ENCODE data around the gene ZNF655.

Gene ZNF655

GRCh38 chr7:99616359-99617191, 58.1 kb downstream of the ZNF655 start, which contains the start of gene ZSCAN25:
ZSCAN25 (plus strand) TSS chr7:99616946; CDS start chr7:99619607, 2,661 bp downstream.
- peak; percentile 71 for TF ChIP-seq CTCF (conservative IDR thresholded peaks at IDR 0.05)
- H3K27ac ChIP-seq, result peak within 1 kb of the TSS; percentile 88

GRCh38 chr7:99617192-99617781, 58.8 kb downstream of the ZNF655 start:
- H3K27ac ChIP-seq, result peak overlapping the region; percentile 88
- no peak for TF ChIP-seq CTCF (conservative IDR thresholded peaks at IDR 0.05)

GRCh38 chr7:99618726-99619125, 60.3 kb downstream of the ZNF655 start:
- no peak for TF ChIP-seq CTCF (conservative IDR thresholded peaks at IDR 0.05)
- H3K27ac ChIP-seq, result no peak overlapping the region

- no peak for TF ChIP-seq CTCF (conservative IDR thresholded peaks at IDR 0.05)
- H3K27ac ChIP-seq, result no peak overlapping the region
Observed at GRCh38 chr7:99619571-99620130, 61.2 kb downstream of the ZNF655 start.

- no peak overlapping the region for H3K27ac ChIP-seq
Observed at GRCh38 chr7:99621271-99621670, 62.8 kb downstream of the ZNF655 start.

GRCh38 chr7:99622596-99622995, 64.2 kb downstream of the ZNF655 start:
- H3K27ac ChIP-seq, result no peak overlapping the region
- TF ChIP-seq CTCF (conservative IDR thresholded peaks at IDR 0.05), result no peak

More at GRCh38 chr7:99621271-99621670, 62.8 kb downstream of the ZNF655 start:
- TF ChIP-seq CTCF (conservative IDR thresholded peaks at IDR 0.05), result no peak

- TF ChIP-seq CTCF (conservative IDR thresholded peaks at IDR 0.05), result no peak
- H3K27ac ChIP-seq, result no peak overlapping the region
Observed at GRCh38 chr7:99623091-99623693, 64.8 kb downstream of the ZNF655 start.

Data from VCaP (cell line).